Neural cell (in vitro differentiated cells): ENCODE data around the gene TNP2. TPM values are rescaled to one million over a fixed set of nuclear protein-coding genes. Genes with fewer than 3 reads are reported as not detected.

Experiments
- H2AFZ ChIP-seq: fragments of 200-600, 300-800 bp; sonication (generic), shearing (Covaris generic); 2 replicates; pipeline ENCODE4 v1.6.0; 2014; ENCODE audit warnings: low read depth, mild to moderate bottlenecking, antibody characterized with exemption, low read length, moderate library complexity
- H3F3A ChIP-seq: fragments of 200-600 bp; shearing (Covaris generic); 2 replicates; pipeline ENCODE4 v1.6.1; 2016; ENCODE audit warnings: mild to moderate bottlenecking, moderate library complexity, mixed read lengths, antibody characterized with exemption, low read length; ENCODE audit not compliant: insufficient read depth, poor library complexity, severe bottlenecking
- H3K27ac ChIP-seq: fragments of 200-600, 300-800 bp; sonication (generic), shearing (Covaris generic); 2 replicates; pipeline ENCODE4 v1.5.1; 2014; ENCODE audit warnings: mild to moderate bottlenecking, low read length, moderate library complexity
- H3K27me3 ChIP-seq: fragments of 300-800, 200-600 bp; sonication (generic), shearing (Covaris generic); 2 replicates; pipeline ENCODE4 v1.6.0; 2014; ENCODE audit warnings: mild to moderate bottlenecking, low read depth, low read length, moderate library complexity; ENCODE audit not compliant: insufficient read depth
- H3K36me3 ChIP-seq: fragments of 300-800, 200-600 bp; sonication (generic), shearing (Covaris generic); 2 replicates; pipeline ENCODE4 v1.5.1; 2014; ENCODE audit warnings: mild to moderate bottlenecking, antibody characterized with exemption, low read length, moderate library complexity; ENCODE audit not compliant: insufficient read depth
- H3K4me2 ChIP-seq: fragments of 300-800, 200-600 bp; sonication (generic), shearing (Covaris generic); 2 replicates; pipeline ENCODE4 v1.6.0; 2014; ENCODE audit warnings: mild to moderate bottlenecking, low read length
- H3K4me3 ChIP-seq: fragments of 300-800, 200-600 bp; sonication (generic), shearing (Covaris generic); 2 replicates; pipeline ENCODE4 v1.5.1; 2014; ENCODE audit warnings: mild to moderate bottlenecking, low read length, moderate library complexity
- H3K79me2 ChIP-seq: fragments of 200-600 bp; shearing (Covaris generic); replicated peaks from 2 replicates; pipeline ENCODE4 v1.6.0; 2014; ENCODE audit warnings: mild to moderate bottlenecking, low read length, moderate library complexity; ENCODE audit not compliant: insufficient read depth
- H3K9ac ChIP-seq: fragments of 300-800, 200-600 bp; sonication (generic), shearing (Covaris generic); 2 replicates; pipeline ENCODE4 v1.6.1; 2016; ENCODE audit warnings: mild to moderate bottlenecking, low read length, mixed read lengths
- H3K9me2 ChIP-seq: fragments of 200-600 bp; shearing (Covaris generic); 2 replicates; pipeline ENCODE4 v1.6.1; 2016; ENCODE audit warnings: mild to moderate bottlenecking, low read length, mixed read lengths; ENCODE audit not compliant: insufficient read depth
- H3K9me3 ChIP-seq: fragments of 200-600, 300-800 bp; sonication (generic), shearing (Covaris generic); 2 replicates; pipeline ENCODE4 v1.6.1; 2016; ENCODE audit warnings: mild to moderate bottlenecking, mixed run types, low read length, moderate library complexity, mixed read lengths
- H4K20me1 ChIP-seq: fragments of 200-600 bp; shearing (Covaris generic); 2 replicates; pipeline ENCODE4 v1.6.1; 2016; ENCODE audit warnings: mild to moderate bottlenecking, mixed run types; ENCODE audit not compliant: insufficient read depth
- EP300 ChIP-seq: fragments of 450-650 bp; conservative IDR thresholded peaks from 2 replicates; pipeline ENCODE4 v1.6.1; 2014; ENCODE audit warnings: antibody characterized with exemption, mild to moderate bottlenecking, moderate library complexity; ENCODE audit not compliant: poor library complexity, severe bottlenecking
- POLR2AphosphoS5 ChIP-seq: IDR thresholded peaks from 2 replicates; pipeline ENCODE4 v1.6.1; 2012
- RAD21 ChIP-seq: fragments of 450-650 bp; conservative IDR thresholded peaks from 2 replicates; pipeline ENCODE4 v1.6.1; 2014; ENCODE audit warnings: antibody characterized with exemption, mild to moderate bottlenecking, moderate library complexity
- REST ChIP-seq: IDR thresholded peaks from 2 replicates; pipeline ENCODE4 v1.6.1; 2012; ENCODE audit warnings: borderline replicate concordance
- polyA plus RNA-seq: library from polyadenylated mRNA; depleted of rRNA; stranded (reverse); fragments of >200 nt; gene quantifications from 2 replicates; pipeline ENCODE4 v1.2.3, GENCODE V29; 2014
- TF ChIP-seq, protein P1 (sequence below): fragments of 450-650 bp; IDR thresholded peaks from 2 replicates; pipeline ENCODE4 v1.5.1; 2014; ENCODE audit warnings: antibody characterized with exemption, mild to moderate bottlenecking, moderate library complexity; ENCODE audit not compliant: poor library complexity, severe bottlenecking

Gene TNP2
- polyA plus RNA-seq, 1 donor from 2014 or later, result not detected

DNA sequence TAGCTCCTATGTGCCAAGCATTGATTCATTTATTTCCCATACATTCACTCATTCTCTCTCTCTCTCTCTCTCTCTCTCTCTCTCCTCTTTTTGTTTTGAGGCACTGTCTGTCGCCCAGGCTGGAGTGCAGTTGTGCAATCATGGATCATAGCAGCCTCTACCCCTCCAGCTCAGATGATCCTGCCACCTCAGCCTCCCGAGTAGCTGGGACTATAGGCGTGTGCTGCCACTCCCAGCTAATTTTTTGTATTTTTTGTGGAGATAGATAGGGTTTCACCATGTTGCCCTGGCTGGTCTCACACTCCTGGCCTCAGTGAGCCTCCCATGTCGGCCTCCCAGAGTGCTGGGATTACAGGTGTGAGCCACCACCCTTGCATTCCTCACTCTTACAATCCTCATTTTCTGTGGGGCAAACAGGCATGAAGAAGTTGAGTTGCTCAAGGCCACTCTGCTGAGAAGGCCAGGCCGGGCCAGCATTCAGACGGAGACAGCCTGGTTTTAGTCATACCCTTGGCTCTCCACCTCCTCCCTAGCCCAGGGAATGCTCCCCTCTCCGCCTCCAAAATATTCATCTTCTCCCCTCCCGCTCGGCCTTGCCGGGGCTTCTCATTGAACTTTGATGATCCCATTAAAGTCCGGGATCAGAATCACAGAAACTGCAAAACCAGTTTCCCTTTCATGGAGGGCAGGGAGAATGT, 7.9 kb upstream of the TNP2 start:
- H3K4me3 ChIP-seq, result no peak overlapping the region
- no peaks in the 10 kb centered on the region for H3K36me3 ChIP-seq
- no peaks in the 10 kb centered on the region for H3K27me3 ChIP-seq
- no peak overlapping the region for H3K27ac ChIP-seq
- no peak overlapping the region for H3K9ac ChIP-seq
- H3K9me2 ChIP-seq, result no peaks in the 10 kb centered on the region
- no peak overlapping the region for H2AFZ ChIP-seq
- H3K79me2 ChIP-seq, result no peaks in the 10 kb centered on the region
- no peak for TF ChIP-seq EP300
- TF ChIP-seq REST, result no peak
- no peak for TF ChIP-seq POLR2AphosphoS5
- H3F3A ChIP-seq, result no peaks in the 10 kb centered on the region
- no peaks in the 10 kb centered on the region for H4K20me1 ChIP-seq
- no peak overlapping the region for H3K4me2 ChIP-seq
- H3K9me3 ChIP-seq, result no peaks in the 10 kb centered on the region

GRCh38 chr16:11276143-11276895, 7.2 kb upstream of the TNP2 start, which contains the start of gene PRM2:
TSS of gene PRM2 (minus strand) at chr16:11276480. CDS start at chr16:11276370, 110 bp downstream.
- H3K36me3 ChIP-seq, result no peaks in the 10 kb centered on the region

GRCh38 chr16:11274964-11275363, 5.8 kb upstream of the TNP2 start:
- no peak overlapping the region for H3K9ac ChIP-seq
- no peak overlapping the region for H3K4me3 ChIP-seq
- no peaks in the 10 kb centered on the region for H3K36me3 ChIP-seq
- no peak overlapping the region for H3K4me2 ChIP-seq
- H3K27me3 ChIP-seq, result no peaks in the 10 kb centered on the region
- no peak overlapping the region for H2AFZ ChIP-seq
- no peak for TF ChIP-seq POLR2AphosphoS5
- TF ChIP-seq EP300, result no peak
- TF ChIP-seq REST, result no peak
- TF ChIP-seq, protein P1, sequence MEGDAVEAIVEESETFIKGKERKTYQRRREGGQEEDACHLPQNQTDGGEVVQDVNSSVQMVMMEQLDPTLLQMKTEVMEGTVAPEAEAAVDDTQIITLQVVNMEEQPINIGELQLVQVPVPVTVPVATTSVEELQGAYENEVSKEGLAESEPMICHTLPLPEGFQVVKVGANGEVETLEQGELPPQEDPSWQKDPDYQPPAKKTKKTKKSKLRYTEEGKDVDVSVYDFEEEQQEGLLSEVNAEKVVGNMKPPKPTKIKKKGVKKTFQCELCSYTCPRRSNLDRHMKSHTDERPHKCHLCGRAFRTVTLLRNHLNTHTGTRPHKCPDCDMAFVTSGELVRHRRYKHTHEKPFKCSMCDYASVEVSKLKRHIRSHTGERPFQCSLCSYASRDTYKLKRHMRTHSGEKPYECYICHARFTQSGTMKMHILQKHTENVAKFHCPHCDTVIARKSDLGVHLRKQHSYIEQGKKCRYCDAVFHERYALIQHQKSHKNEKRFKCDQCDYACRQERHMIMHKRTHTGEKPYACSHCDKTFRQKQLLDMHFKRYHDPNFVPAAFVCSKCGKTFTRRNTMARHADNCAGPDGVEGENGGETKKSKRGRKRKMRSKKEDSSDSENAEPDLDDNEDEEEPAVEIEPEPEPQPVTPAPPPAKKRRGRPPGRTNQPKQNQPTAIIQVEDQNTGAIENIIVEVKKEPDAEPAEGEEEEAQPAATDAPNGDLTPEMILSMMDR, result no peak
- no peak for TF ChIP-seq RAD21
- H3K9me2 ChIP-seq, result no peaks in the 10 kb centered on the region
- no peaks in the 10 kb centered on the region for H3K9me3 ChIP-seq
- H3K27ac ChIP-seq, result no peak overlapping the region
- no peaks in the 10 kb centered on the region for H3F3A ChIP-seq
- no peaks in the 10 kb centered on the region for H4K20me1 ChIP-seq
- H3K79me2 ChIP-seq, result no peaks in the 10 kb centered on the region

More at GRCh38 chr16:11276143-11276895, 7.2 kb upstream of the TNP2 start, which contains the start of gene PRM2:
- Histone ChIP-seq H3K4me2 (no peak within 1 kb of the TSS), H3K9me2 (no peaks in the 10 kb centered on the region), H3K9ac (no peak within 1 kb of the TSS), H3K27ac (no peak within 1 kb of the TSS), H4K20me1 (no peaks in the 10 kb centered on the region), H3K79me2 (no peaks in the 10 kb centered on the region), H3K4me3 (no peak within 1 kb of the TSS), H2AFZ (no peak within 1 kb of the TSS), H3K9me3 (no peaks in the 10 kb centered on the region), H3F3A (no peaks in the 10 kb centered on the region), H3K27me3 (no peaks in the 10 kb centered on the region)
- TF ChIP-seq EP300, result no peak
